ENCODE data around the gene ACAN. TPM values are rescaled to one million over a fixed set of nuclear protein-coding genes. Genes with fewer than 3 reads are reported as not detected.

The ACAN gene
- total RNA-seq, 2 experiments from 2014 or later: not detected

GRCh38 chr15:88894819-88895767, 91.9 kb downstream of the ACAN start, which contains the start of gene HAPLN3:
Gene HAPLN3, minus strand, starts transcription at chr15:88895544. Its CDS starts 8,246 bp downstream, at chr15:88887298.
- Mint-ChIP-seq H3K27ac (peak within 1 kb of the TSS; percentile 88), H3K4me3 (peak within 1 kb of the TSS; percentile 82), H3K27me3 (no peaks in the 10 kb centered on the region), H3K4me1 (ENCODE audit: low read depth) (peaks cover 32% of the 10 kb centered on the region), H3K9me3 (no peaks in the 10 kb centered on the region), H3K36me3 (ENCODE audit: low read depth) (peaks cover 10% of the 10 kb centered on the region)
- intact Hi-C loops (cut with micrococcal nuclease): no loop called here
- no peak for TF ChIP-seq CTCF (IDR thresholded peaks at IDR 0.05)
- ChIA-PET POLR2A (interaction anchor here (1.0 to 1.1 kb wide), 4 partner anchors 9 to 273 kb away, joined by 3 to 4 read pairs (median 3); no protein-coding TSS in a partner anchor), CTCF (interaction anchor here (0.7 to 4.2 kb wide), 13 partner anchors 9 to 428 kb away, joined by 3 to 50 read pairs (median 3); partner anchors contain the start of genes MRPL46 and MRPS11)
- peak; percentile 86 for DNase-seq
- peak; percentile 72 for ATAC-seq

- Mint-ChIP-seq H3K4me1 (ENCODE audit: low read depth) (peaks cover 32% of the 10 kb centered on the region), H3K36me3 (ENCODE audit: low read depth) (peaks cover 7% of the 10 kb centered on the region), H3K27me3 (no peaks in the 10 kb centered on the region), H3K27ac (peak overlapping the region; percentile 18), H3K9me3 (no peaks in the 10 kb centered on the region), H3K4me3 (no peak overlapping the region)
- ATAC-seq (no peak), DNase-seq (no peak)
- intact Hi-C loops (cut with micrococcal nuclease): no loop called here
- ChIA-PET CTCF (interaction anchor here (1.0 to 4.2 kb wide), 3 partner anchors 8 to 246 kb away, joined by 3 to 50 read pairs (median 5); no protein-coding TSS in a partner anchor), POLR2A (interaction anchor here (0.6 to 1.3 kb wide), 4 partner anchors 9 to 270 kb away, joined by 3 to 4 read pairs (median 3); no protein-coding TSS in a partner anchor)
- TF ChIP-seq CTCF (IDR thresholded peaks at IDR 0.05): no peak
These were observed 93.2 kb downstream of the ACAN start for GRCh38 chr15:88896333-88897033.

GRCh38 chr15:88897142-88897455, 93.9 kb downstream of the ACAN start:
- no peak overlapping the region for H3K4me3 Mint-ChIP-seq
- TF ChIP-seq CTCF (IDR thresholded peaks at IDR 0.05): no peak

GRCh38 chr15:88897456-88898194, 94.4 kb downstream of the ACAN start:
- H3K27me3 Mint-ChIP-seq: no peaks in the 10 kb centered on the region
- intact Hi-C loops (cut with micrococcal nuclease): no loop called here
- DNase-seq: peak; percentile 80
- TF ChIP-seq CTCF (IDR thresholded peaks at IDR 0.05): peak; percentile 68
- no peak overlapping the region for H3K4me3 Mint-ChIP-seq
- ChIA-PET POLR2A (interaction anchor here (0.6 to 1.3 kb wide), 3 partner anchors 19 to 104 kb away, joined by 3 to 4 read pairs (median 4); no protein-coding TSS in a partner anchor), CTCF (interaction anchor here (1.6 to 1.7 kb wide), 2 partner anchors 13 to 19 kb away, joined by 4 to 5 read pairs; no protein-coding TSS in a partner anchor)
- H3K4me1 Mint-ChIP-seq (ENCODE audit: low read depth): peaks cover 36% of the 10 kb centered on the region
- H3K9me3 Mint-ChIP-seq: no peaks in the 10 kb centered on the region
- ATAC-seq: peak; percentile 74
- no peak overlapping the region for H3K27ac Mint-ChIP-seq
- peaks cover 7% of the 10 kb centered on the region for H3K36me3 Mint-ChIP-seq (ENCODE audit: low read depth)

More at GRCh38 chr15:88897142-88897455, 93.9 kb downstream of the ACAN start:
- no peaks in the 10 kb centered on the region for H3K27me3 Mint-ChIP-seq
- peaks cover 9% of the 10 kb centered on the region for H3K36me3 Mint-ChIP-seq (ENCODE audit: low read depth)
- DNase-seq: no peak
- intact Hi-C loops (cut with micrococcal nuclease): no loop called here
- ChIA-PET POLR2A (interaction anchor here (0.6 to 1.3 kb wide), 2 partner anchors 21 to 195 kb away, joined by 3 to 4 read pairs; no protein-coding TSS in a partner anchor), CTCF (interaction anchor here (1.0 to 4.2 kb wide), 3 partner anchors 7 to 246 kb away, joined by 3 to 50 read pairs (median 5); no protein-coding TSS in a partner anchor)
- ATAC-seq: peak; percentile 8
- H3K27ac Mint-ChIP-seq: no peak overlapping the region
- H3K9me3 Mint-ChIP-seq: no peaks in the 10 kb centered on the region
- H3K4me1 Mint-ChIP-seq (ENCODE audit: low read depth): peaks cover 34% of the 10 kb centered on the region

Data from activated CD8-positive, alpha-beta T cell treated with anti-CD3 and anti-CD28 coated beads for 36 hours (primary cell).